ENCODE data around the gene TTLL11.

- TF ChIP-seq CTCF (IDR thresholded peaks at IDR 0.05) (no peak), EZH2phosphoT487 (IDR thresholded peaks at IDR 0.05) (no peak)
Observed at GRCh38 chr9:121997791-121998190, 95.3 kb downstream of the TTLL11 start.

Data from neural progenitor cell (in vitro differentiated cells).